Hepatocyte (in vitro differentiated cells): ENCODE results near the gene RARRES2.

Experiments
- EZH2 ChIP-seq: fragments of 200-600 bp; sonication (generic); IDR thresholded peaks from 2 replicates; pipeline ENCODE4 v1.6.1; 2016; ENCODE audit warnings: antibody characterized with exemption, mild to moderate bottlenecking, borderline replicate concordance
- TF ChIP-seq, protein P1 (sequence below): fragments of 200-600 bp; sonication (generic); IDR thresholded peaks from 2 replicates; pipeline ENCODE4 v1.5.1; 2016; ENCODE audit warnings: antibody characterized with exemption, mild to moderate bottlenecking; ENCODE audit not compliant: poor library complexity

DNA sequence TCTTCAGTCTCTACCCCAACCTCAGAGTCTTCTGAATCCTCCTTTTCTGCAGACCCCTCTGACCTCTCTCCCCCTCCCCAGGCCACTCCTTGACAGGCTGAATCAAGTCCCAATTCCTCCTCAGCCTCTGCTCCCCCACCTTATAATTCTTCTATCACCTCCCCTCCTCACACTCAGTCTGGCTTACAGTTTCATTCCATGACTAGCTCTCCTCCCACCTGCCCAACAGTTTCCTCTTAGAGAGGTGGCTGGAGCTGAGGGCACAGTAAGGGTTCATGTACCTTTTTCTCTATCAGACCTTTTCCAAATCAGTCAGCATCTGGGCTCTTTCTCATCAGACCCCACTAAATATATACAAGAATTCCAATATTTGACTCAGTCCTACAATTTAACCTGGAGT is 32.9 kb downstream of the RARRES2 start:
- TF ChIP-seq, protein P1, sequence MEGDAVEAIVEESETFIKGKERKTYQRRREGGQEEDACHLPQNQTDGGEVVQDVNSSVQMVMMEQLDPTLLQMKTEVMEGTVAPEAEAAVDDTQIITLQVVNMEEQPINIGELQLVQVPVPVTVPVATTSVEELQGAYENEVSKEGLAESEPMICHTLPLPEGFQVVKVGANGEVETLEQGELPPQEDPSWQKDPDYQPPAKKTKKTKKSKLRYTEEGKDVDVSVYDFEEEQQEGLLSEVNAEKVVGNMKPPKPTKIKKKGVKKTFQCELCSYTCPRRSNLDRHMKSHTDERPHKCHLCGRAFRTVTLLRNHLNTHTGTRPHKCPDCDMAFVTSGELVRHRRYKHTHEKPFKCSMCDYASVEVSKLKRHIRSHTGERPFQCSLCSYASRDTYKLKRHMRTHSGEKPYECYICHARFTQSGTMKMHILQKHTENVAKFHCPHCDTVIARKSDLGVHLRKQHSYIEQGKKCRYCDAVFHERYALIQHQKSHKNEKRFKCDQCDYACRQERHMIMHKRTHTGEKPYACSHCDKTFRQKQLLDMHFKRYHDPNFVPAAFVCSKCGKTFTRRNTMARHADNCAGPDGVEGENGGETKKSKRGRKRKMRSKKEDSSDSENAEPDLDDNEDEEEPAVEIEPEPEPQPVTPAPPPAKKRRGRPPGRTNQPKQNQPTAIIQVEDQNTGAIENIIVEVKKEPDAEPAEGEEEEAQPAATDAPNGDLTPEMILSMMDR = no peak
- TF ChIP-seq EZH2 = no peak
